MM.1S (cell line): ENCODE data around the gene S100A6.

Experiments used
- DNase-seq: peaks from one replicate; pipeline ENCODE4 v3.0.0-alpha.2; 2015
- H2AFZ ChIP-seq: fragments of 300-600 bp; sonication (generic); 2 replicates; pipeline ENCODE4 v1.6.0; 2016; ENCODE audit warnings: antibody characterized with exemption, low read length
- H3F3A ChIP-seq: fragments of 300-600 bp; sonication (generic); 2 replicates; pipeline ENCODE4 v1.6.1; 2016; ENCODE audit warnings: mild to moderate bottlenecking, antibody characterized with exemption, low read length, moderate library complexity, mixed read lengths; ENCODE audit not compliant: insufficient read depth
- H3K27ac ChIP-seq: fragments of 300-600 bp; sonication (generic); 2 replicates; pipeline ENCODE4 v1.5.1; 2016; ENCODE audit warnings: mild to moderate bottlenecking, low read length
- H3K27me3 ChIP-seq: fragments of 300-600 bp; sonication (generic); replicated peaks from 2 replicates; pipeline ENCODE4 v1.6.0; 2016; ENCODE audit warnings: low read length; ENCODE audit not compliant: insufficient read depth
- H3K36me3 ChIP-seq: fragments of 300-600 bp; sonication (generic); replicated peaks from 2 replicates; pipeline ENCODE4 v1.6.1; 2016; ENCODE audit warnings: mild to moderate bottlenecking, low read length, mixed read lengths; ENCODE audit not compliant: insufficient read depth
- H3K4me1 ChIP-seq: fragments of 300-600 bp; sonication (generic); 2 replicates; pipeline ENCODE4 v1.6.1; 2016; ENCODE audit warnings: low read length, mixed read lengths
- H3K4me2 ChIP-seq: fragments of 300-600 bp; sonication (generic); 2 replicates; pipeline ENCODE4 v1.6.0; 2016; ENCODE audit warnings: low read depth, low read length
- H3K4me3 ChIP-seq: fragments of 300-600 bp; sonication (generic); 2 replicates; pipeline ENCODE4 v1.5.1; 2016; ENCODE audit warnings: low read length, mixed read lengths
- H3K79me2 ChIP-seq: fragments of 300-600 bp; sonication (generic); 2 replicates; pipeline ENCODE4 v1.6.1; 2016; ENCODE audit warnings: mixed run types, low read length, mixed read lengths
- H3K9ac ChIP-seq: fragments of 300-600 bp; sonication (generic); 2 replicates; pipeline ENCODE4 v1.6.1; 2016; ENCODE audit warnings: low read length, mixed read lengths
- H3K9me2 ChIP-seq: fragments of 300-600 bp; sonication (generic); replicated peaks from 2 replicates; pipeline ENCODE4 v1.6.1; 2016; ENCODE audit warnings: mild to moderate bottlenecking, low read length, mixed read lengths; ENCODE audit not compliant: insufficient read depth
- H3K9me3 ChIP-seq: fragments of 300-600 bp; sonication (generic); replicated peaks from 2 replicates; pipeline ENCODE4 v1.6.1; 2016; ENCODE audit warnings: mild to moderate bottlenecking, low read length, mixed read lengths; ENCODE audit not compliant: insufficient read depth
- H4K20me1 ChIP-seq: fragments of 300-600 bp; sonication (generic); 2 replicates; pipeline ENCODE4 v1.6.1; 2016; ENCODE audit warnings: mild to moderate bottlenecking, low read length, moderate library complexity, mixed read lengths; ENCODE audit not compliant: insufficient read depth
- EZH2 ChIP-seq: fragments of 300-600 bp; sonication (generic); optimal IDR thresholded peaks from 2 replicates; pipeline ENCODE3; 2017; ENCODE audit warnings: low read depth, mild to moderate bottlenecking, antibody characterized with exemption, low read length, mixed read lengths
- EZH2phosphoT487 ChIP-seq: fragments of 300-600 bp; sonication (generic); IDR thresholded peaks from 2 replicates; pipeline ENCODE4 v1.6.1; 2018; ENCODE audit warnings: antibody characterized with exemption, low read length
- TF ChIP-seq, protein P1 (sequence below): fragments of 300-600 bp; sonication (generic); IDR thresholded peaks from 2 replicates; pipeline ENCODE4 v1.5.1; 2016; ENCODE audit warnings: antibody characterized with exemption, low read length, mixed read lengths

Gene S100A6

DNA sequence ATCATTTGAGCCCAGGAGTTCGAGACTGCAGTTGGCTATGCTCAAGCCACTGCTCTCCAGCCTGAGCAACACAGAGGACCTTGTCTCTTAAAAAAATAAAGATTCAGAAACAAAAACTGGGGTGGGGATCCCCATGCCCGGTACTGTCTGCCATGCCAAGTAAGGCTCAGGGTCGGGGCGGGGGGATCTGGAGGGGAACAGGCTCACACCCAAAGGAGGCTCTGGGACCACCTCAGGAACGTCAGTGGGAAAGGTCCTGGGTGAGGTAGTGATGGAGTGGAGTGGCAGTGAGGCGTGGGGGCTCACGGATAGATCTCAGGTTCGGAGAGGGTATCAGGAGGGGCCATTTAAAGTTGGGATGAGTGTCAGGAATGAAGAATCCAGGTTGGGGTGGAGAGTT lies 10.6 kb upstream of the S100A6 start:
- H3K36me3 ChIP-seq, result no peaks in the 10 kb centered on the region
- H3K9me3 ChIP-seq, result no peaks in the 10 kb centered on the region
- TF ChIP-seq EZH2phosphoT487 (no peak), EZH2 (no peak)
- TF ChIP-seq, protein P1, sequence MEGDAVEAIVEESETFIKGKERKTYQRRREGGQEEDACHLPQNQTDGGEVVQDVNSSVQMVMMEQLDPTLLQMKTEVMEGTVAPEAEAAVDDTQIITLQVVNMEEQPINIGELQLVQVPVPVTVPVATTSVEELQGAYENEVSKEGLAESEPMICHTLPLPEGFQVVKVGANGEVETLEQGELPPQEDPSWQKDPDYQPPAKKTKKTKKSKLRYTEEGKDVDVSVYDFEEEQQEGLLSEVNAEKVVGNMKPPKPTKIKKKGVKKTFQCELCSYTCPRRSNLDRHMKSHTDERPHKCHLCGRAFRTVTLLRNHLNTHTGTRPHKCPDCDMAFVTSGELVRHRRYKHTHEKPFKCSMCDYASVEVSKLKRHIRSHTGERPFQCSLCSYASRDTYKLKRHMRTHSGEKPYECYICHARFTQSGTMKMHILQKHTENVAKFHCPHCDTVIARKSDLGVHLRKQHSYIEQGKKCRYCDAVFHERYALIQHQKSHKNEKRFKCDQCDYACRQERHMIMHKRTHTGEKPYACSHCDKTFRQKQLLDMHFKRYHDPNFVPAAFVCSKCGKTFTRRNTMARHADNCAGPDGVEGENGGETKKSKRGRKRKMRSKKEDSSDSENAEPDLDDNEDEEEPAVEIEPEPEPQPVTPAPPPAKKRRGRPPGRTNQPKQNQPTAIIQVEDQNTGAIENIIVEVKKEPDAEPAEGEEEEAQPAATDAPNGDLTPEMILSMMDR, result no peak
- no peaks in the 10 kb centered on the region for H4K20me1 ChIP-seq
- no peaks in the 10 kb centered on the region for H3K79me2 ChIP-seq
- no peak overlapping the region for H3K4me2 ChIP-seq
- no peaks in the 10 kb centered on the region for H3K27me3 ChIP-seq
- no peak overlapping the region for H3K27ac ChIP-seq
- 0 out of 2 replicates have a peak, but pooled peaks cover 10% of the 10 kb centered on the region for H3K4me1 ChIP-seq
- DNase-seq, result no peak
- H2AFZ ChIP-seq, result no peak overlapping the region
- H3K9me2 ChIP-seq, result no peaks in the 10 kb centered on the region
- H3K4me3 ChIP-seq, result no peak overlapping the region
- H3K9ac ChIP-seq, result no peak overlapping the region
- H3F3A ChIP-seq, result no peaks in the 10 kb centered on the region

DNA sequence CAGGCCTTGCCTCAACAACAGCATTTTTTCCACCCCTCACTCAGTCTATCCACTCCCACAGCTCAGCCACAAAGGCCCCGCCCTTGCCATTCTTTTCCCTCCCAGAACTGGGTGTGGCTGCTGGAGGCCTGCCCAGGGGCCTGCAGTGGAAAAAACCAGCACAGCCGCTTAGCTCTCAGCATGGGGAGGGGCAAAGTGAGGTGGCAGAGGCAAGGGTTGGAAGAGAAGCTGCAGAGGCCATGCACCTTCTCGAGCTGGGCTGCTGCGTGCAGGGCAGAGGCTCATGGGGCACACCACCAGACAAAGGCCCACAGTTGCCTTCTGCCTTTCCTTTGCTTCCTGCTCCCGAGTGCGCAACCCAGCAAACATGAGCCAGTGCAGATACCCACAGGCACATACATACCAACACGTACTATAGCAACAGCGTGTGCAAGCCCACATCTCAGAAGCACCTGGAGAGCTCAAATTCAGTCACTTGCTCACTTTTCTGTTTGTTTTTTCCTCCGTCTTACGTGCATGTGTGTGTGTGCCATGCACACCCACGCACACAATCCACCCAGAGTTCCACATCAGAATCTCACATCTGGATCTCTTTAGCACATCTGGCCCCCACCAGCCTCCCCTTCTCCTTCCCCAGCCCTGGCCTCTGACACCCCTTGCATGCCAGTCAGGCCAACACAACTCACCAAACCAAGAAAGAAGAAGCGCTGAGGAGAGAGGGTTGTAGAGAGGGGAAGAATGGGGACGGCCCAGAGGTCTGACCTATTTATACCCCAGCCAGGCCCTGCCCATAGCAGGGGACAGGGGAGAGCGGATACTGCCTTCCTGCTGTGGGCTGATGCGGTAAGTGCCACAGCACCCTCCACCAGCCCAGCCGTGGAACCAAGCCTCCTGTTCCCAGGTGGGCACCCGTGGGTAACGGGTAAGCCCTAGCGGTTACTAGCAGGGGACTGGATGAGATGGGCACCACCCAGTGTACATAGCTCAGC lies 9.6 kb upstream of the S100A6 start, which contains the start of gene S100A4:
S100A4 (minus strand) TSS at position 740 of the 989 bp plus-strand sequence. CDS start 1,012 bp downstream, outside the sequence.
- 0 out of 2 replicates have a peak, but pooled peaks cover 10% of the 10 kb centered on the region for H3K4me1 ChIP-seq
- peak; percentile 67 for DNase-seq
- H4K20me1 ChIP-seq, result no peaks in the 10 kb centered on the region
- peak within 1 kb of the TSS; percentile 14; the same call in 1 of the 2 replicates for H2AFZ ChIP-seq
- H3K9ac ChIP-seq, result no peak within 1 kb of the TSS
- no peaks in the 10 kb centered on the region for H3K79me2 ChIP-seq
- H3K4me3 ChIP-seq, result no peak within 1 kb of the TSS
- no peaks in the 10 kb centered on the region for H3K9me3 ChIP-seq
- no peaks in the 10 kb centered on the region for H3F3A ChIP-seq
- TF ChIP-seq EZH2phosphoT487 (no peak), EZH2 (no peak)
- TF ChIP-seq, protein P1, result no peak
- no peak within 1 kb of the TSS for H3K4me2 ChIP-seq
- H3K27me3 ChIP-seq, result no peaks in the 10 kb centered on the region
- no peaks in the 10 kb centered on the region for H3K36me3 ChIP-seq
- H3K27ac ChIP-seq, result no peak within 1 kb of the TSS
- no peaks in the 10 kb centered on the region for H3K9me2 ChIP-seq

DNA sequence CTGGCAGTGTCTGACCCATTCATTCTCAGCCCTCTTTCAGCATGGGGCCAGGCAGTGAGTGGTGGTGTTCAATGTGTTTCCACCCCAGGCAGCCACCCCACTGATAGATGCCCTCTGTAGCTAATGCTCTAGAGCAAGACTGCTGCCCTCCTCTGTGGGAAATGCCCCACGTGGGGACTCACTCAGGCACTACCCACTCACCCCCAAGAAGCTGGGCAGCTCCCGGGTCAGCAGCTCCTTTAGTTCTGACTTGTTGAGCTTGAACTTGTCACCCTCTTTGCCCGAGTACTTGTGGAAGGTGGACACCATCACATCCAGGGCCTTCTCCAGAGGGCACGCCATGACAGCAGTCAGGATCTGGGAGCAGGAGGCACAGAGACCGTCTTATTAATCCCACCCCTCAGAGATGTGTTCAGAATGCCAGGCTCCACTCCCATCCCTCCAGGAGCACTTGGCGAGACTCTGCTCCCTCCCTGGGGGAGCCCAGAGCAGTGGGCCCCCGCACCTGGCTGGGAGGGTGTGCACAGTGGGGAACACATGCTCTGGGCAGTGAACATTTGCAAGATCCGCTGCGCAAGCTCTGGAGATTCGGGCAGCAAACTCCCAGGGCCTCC lies 8.8 kb upstream of the S100A6 start:
- H2AFZ ChIP-seq, result peak overlapping the region; percentile 14; the same call in 1 of the 2 replicates
- no peaks in the 10 kb centered on the region for H3K9me2 ChIP-seq
- no peaks in the 10 kb centered on the region for H3F3A ChIP-seq
- no peak overlapping the region for H3K4me2 ChIP-seq
- no peaks in the 10 kb centered on the region for H4K20me1 ChIP-seq
- H3K4me3 ChIP-seq, result no peak overlapping the region
- no peak for DNase-seq
- H3K27me3 ChIP-seq, result no peaks in the 10 kb centered on the region
- H3K4me1 ChIP-seq, result 0 out of 2 replicates have a peak, but pooled peaks cover 10% of the 10 kb centered on the region
- H3K27ac ChIP-seq, result no peak overlapping the region
- TF ChIP-seq, protein P1, result no peak
- no peak for TF ChIP-seq EZH2phosphoT487
- no peak for TF ChIP-seq EZH2
- H3K79me2 ChIP-seq, result no peaks in the 10 kb centered on the region
- no peaks in the 10 kb centered on the region for H3K36me3 ChIP-seq
- no peak overlapping the region for H3K9ac ChIP-seq
- no peaks in the 10 kb centered on the region for H3K9me3 ChIP-seq
